Naive thymus-derived CD8-positive, alpha-beta T cell (primary cell): ENCODE results near the gene CATSPERD. TPM values are rescaled to one million over a fixed set of nuclear protein-coding genes. Genes with fewer than 3 reads are reported as not detected.
"Not testable (repeated sequence)": the region's sequence is repeated elsewhere in the genome, so short reads cannot be mapped to it uniquely, and the experiment has no call there.

Experiments used
- ATAC-seq, 2 donors: fragments of 150-1000 bp; cut with Tn5 transposase in 1 of 2; sonication (Bioruptor Pico), chemical (Tn5 transposase) in 1 of 2; 1 replicate in 1 of 2; 2 replicates in 1 of 2; pipeline ENCODE4 v1.10.0; 2021; ENCODE audit warnings: mild to moderate bottlenecking in 2 of 2, moderate library complexity in 2 of 2
- POLR2A ChIA-PET: fragments of 350-600 bp; sonication (Branson Sonifier 250); formaldehyde crosslinking; loops from one replicate; lab custom pipeline; 2021; ENCODE audit warnings: antibody characterized with exemption; lab: Charles Lee
- DNase-seq, 10 donors: peaks; one replicate each; pipeline versions ENCODE4 v3.0.0 to v3.0.0-alpha.2; 2020 to 2022
- H3K27ac Mint-ChIP-seq, 10 donors: one replicate each; pipeline ENCODE4 v1.8.0; 2020 to 2022; ENCODE audit warnings: mild to moderate bottlenecking in 10 of 10, mixed read lengths in 10 of 10, moderate library complexity in 4 of 10, inconsistent platforms in 1 of 10
- H3K27me3 Mint-ChIP-seq, 5 donors: one replicate each; pipeline ENCODE4 v1.8.0; 2021 to 2022; ENCODE audit warnings: mixed read lengths in 5 of 5
- H3K36me3 Mint-ChIP-seq, 3 donors: one replicate each; pipeline ENCODE4 v1.8.0; 2020 to 2022; ENCODE audit warnings: mixed read lengths in 3 of 3, mild to moderate bottlenecking in 2 of 3, inconsistent platforms in 1 of 3
- H3K4me1 Mint-ChIP-seq, 4 donors: one replicate each; pipeline ENCODE4 v1.8.0; 2021 to 2022; ENCODE audit warnings: mixed read lengths in 4 of 4
- H3K4me3 Mint-ChIP-seq, 10 donors: one replicate each; pipeline ENCODE4 v1.8.0; 2020 to 2022; ENCODE audit warnings: mild to moderate bottlenecking in 10 of 10, mixed read lengths in 10 of 10, moderate library complexity in 6 of 10, inconsistent platforms in 1 of 10
- H3K9me3 Mint-ChIP-seq, 9 donors: one replicate each; pipeline ENCODE4 v1.8.0; 2020 to 2022; ENCODE audit warnings: mixed read lengths in 9 of 9, mild to moderate bottlenecking in 3 of 9, inconsistent platforms in 1 of 9, moderate library complexity in 1 of 9
- polyA plus RNA-seq, 3 donors: library from polyadenylated mRNA; unstranded; fragments of 300-500 nt; fragmentation: Illumina TruSeq; gene quantifications; one replicate each; pipeline ENCODE4 v1.2.3, GENCODE V29; 2021
- total RNA-seq, 8 experiments: library from RNA in 2 of 8; stranded (reverse) in 2 of 8; gene quantifications; one replicate each; pipeline ENCODE4 v1.2.3 and lab custom pipeline; 2021 to 2026

CATSPERD gene
- total and polyA plus RNA-seq, 5 experiments from 2014 or later = not detected

DNA sequence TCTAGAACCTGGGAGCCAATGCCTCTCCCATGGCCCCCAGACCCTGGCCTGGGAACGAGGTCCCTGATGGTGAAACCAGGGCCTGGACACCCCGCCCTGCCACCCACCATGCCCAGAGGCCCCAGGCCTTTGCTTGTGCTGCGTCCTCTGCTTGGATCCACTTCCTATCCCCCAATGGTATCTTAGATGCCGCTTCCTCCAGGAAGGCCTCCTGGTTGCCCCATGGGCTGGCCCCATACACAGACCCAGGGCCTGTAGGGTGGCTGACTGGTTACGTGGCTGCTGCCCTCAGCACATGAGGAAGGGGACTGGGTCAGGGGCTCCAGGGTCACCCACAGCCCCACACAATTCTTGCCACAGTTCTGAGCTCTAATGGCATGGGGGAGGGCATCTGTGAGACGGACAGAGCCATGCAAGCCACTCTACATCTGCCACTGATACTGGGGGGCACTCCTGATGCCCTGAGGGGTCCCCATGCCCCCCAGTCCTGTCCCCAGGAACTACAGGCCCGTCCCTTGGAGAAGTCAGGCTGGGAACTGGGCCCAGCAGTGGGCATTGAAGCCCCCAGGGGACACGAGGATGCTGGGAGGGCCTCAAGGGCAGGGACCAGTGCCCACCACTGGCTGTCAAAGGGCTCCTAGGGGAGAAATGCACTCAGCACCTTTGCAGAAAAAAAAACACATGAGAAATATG lies 25.3 kb upstream of the CATSPERD start:
- H3K4me3 Mint-ChIP-seq = peak overlapping the region in 1 of 10 donors; percentile 2
- peaks cover 11 to 26% (median 18%) of the 10 kb centered on the region in 4 donors for H3K4me1 Mint-ChIP-seq
- POLR2A ChIA-PET = interaction anchor here (0.7 to 0.9 kb wide), 2 partner anchors 8 to 20 kb away, joined by 3 to 5 read pairs; no protein-coding TSS in a partner anchor
- H3K36me3 Mint-ChIP-seq = peaks cover 0 to 50% (median 0%) of the 10 kb centered on the region in 3 donors
- H3K27me3 Mint-ChIP-seq = no peaks in the 10 kb centered on the region
- H3K27ac Mint-ChIP-seq = peak overlapping the region in 3 of 10 donors; percentile 19 to 72 (median 56)
- H3K9me3 Mint-ChIP-seq = no peaks in the 10 kb centered on the region
- peak in 1 of 10 donors; percentile 16 for DNase-seq
- ATAC-seq = no peak

DNA sequence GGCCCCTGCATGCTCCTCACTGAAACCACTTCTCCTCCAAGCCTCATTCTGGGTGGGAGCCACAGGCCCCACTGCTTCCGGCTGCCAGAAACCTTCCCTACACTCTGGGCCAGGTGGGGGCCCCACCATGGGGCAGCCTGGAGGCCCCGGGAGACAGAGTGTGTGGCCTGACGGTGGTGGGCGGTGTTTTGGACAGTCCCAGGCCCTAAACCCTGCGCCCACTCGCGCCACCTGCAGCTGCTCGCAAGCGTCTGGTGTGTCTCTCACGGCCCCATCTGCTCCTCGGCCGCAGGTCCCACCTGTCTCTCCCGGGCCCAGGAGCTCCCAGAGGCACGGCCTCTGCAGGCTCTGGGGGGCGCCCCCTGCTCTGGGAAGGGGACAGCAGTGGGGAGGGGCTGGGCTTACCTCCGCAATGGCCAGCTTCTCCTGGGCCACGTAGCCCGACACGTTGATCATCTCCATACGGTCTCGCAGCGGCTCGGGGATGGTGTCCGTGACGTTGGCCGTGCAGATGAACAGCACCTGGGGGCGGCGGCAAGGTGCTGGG lies 24.7 kb upstream of the CATSPERD start:
- H3K9me3 Mint-ChIP-seq = no peaks in the 10 kb centered on the region
- DNase-seq (no peak), ATAC-seq (no peak)
- POLR2A ChIA-PET = interaction anchor here (0.7 kb wide), 1 partner anchor 20 kb away, joined by 5 read pairs; no protein-coding TSS in a partner anchor
- H3K27ac Mint-ChIP-seq = peak overlapping the region in 2 of 10 donors; percentile 19 to 49
- no peaks in the 10 kb centered on the region for H3K27me3 Mint-ChIP-seq
- H3K4me1 Mint-ChIP-seq = peaks cover 7 to 20% (median 14%) of the 10 kb centered on the region in 4 donors
- no peak overlapping the region for H3K4me3 Mint-ChIP-seq
- H3K36me3 Mint-ChIP-seq = peaks cover 0 to 49% (median 0%) of the 10 kb centered on the region in 3 donors

- ATAC-seq = no peak
- H3K4me1 Mint-ChIP-seq = peaks cover 4 to 15% (median 9%) of the 10 kb centered on the region in 4 donors
- POLR2A ChIA-PET = no interaction called here
- no peak for DNase-seq
- no peak overlapping the region for H3K4me3 Mint-ChIP-seq
- no peaks in the 10 kb centered on the region for H3K9me3 Mint-ChIP-seq
- no peaks in the 10 kb centered on the region for H3K27me3 Mint-ChIP-seq
- H3K27ac Mint-ChIP-seq = peak overlapping the region in 2 of 10 donors; percentile 25 to 52
- H3K36me3 Mint-ChIP-seq = peaks cover 0 to 47% (median 3%) of the 10 kb centered on the region in 3 donors
Measured at GRCh38 chr19:5696196-5697021, 24.0 kb upstream of the CATSPERD start.

- POLR2A ChIA-PET = no interaction called here
- Mint-ChIP-seq H3K27ac (peak overlapping the region in 3 of 10 donors; percentile 25 to 53 (median 52)), H3K27me3 (no peaks in the 10 kb centered on the region), H3K36me3 (peaks cover 0 to 47% (median 3%) of the 10 kb centered on the region in 3 donors), H3K9me3 (no peaks in the 10 kb centered on the region), H3K4me1 (peaks cover 4 to 14% (median 5%) of the 10 kb centered on the region in 4 donors), H3K4me3 (peak overlapping the region in 1 of 10 donors; percentile 38)
- DNase-seq = no peak
- ATAC-seq = no peak
Measured at GRCh38 chr19:5697022-5697889, 23.2 kb upstream of the CATSPERD start.

DNA sequence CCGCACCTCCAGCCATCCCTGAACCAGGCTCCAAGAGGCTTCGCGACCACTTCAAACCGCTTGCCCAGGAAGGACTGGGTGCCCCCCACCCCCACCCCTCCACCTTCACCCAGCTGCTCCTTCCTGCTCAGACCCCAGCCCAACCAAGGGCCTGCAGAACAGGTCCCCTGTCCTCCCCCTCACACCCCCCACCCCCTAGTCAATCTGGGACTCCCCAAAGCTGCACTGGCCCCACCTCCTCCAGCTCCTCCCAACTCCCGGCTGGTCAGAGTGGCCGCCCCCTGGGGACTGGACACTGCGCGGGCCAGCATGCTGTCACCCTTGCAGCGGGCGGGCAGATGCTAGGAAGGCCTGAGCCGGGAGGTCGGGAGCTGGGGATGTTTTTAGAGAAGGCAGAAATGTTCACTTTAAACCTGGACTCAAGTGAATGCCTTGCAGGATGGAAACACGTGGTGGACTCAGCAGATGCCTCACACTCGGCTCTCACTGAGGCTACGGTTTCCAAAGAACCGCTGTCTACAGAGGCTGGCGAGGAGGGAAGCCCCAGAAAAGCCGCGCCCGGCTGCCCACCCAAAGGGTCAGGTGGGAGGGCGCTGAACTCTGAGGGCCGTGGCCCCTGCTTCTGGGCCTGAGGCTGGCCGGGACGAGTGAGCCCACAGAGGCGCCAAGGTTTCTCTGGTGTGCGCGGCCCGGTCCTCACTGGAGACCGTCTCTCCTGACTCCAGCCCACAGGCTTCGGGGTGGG lies 22.4 kb upstream of the CATSPERD start:
- no peak overlapping the region for H3K4me3 Mint-ChIP-seq
- ATAC-seq = no peak
- H3K36me3 Mint-ChIP-seq = peaks cover 0 to 43% (median 3%) of the 10 kb centered on the region in 3 donors
- DNase-seq = no peak
- H3K4me1 Mint-ChIP-seq = peaks cover 0 to 6% (median 3%) of the 10 kb centered on the region in 4 donors
- H3K27ac Mint-ChIP-seq = peak overlapping the region in 1 of 10 donors; percentile 53
- no peaks in the 10 kb centered on the region for H3K9me3 Mint-ChIP-seq
- POLR2A ChIA-PET = no interaction called here
- H3K27me3 Mint-ChIP-seq = no peaks in the 10 kb centered on the region

- POLR2A ChIA-PET = interaction anchor here (0.9 to 1.2 kb wide), 3 partner anchors 9 to 21 kb away, joined by 3 to 5 read pairs (median 3); partner anchors contain the start of genes LONP1 and RPL36
- DNase-seq (no peak), ATAC-seq (no peak)
- H3K4me1 Mint-ChIP-seq = peaks cover 0 to 2% (median under 1%) of the 10 kb centered on the region in 4 donors
- H3K36me3 Mint-ChIP-seq = peaks cover 0 to 43% (median 3%) of the 10 kb centered on the region in 3 donors
- no peaks in the 10 kb centered on the region for H3K9me3 Mint-ChIP-seq
- no peaks in the 10 kb centered on the region for H3K27me3 Mint-ChIP-seq
- H3K27ac Mint-ChIP-seq = peak overlapping the region in 1 of 10 donors; percentile 25
- H3K4me3 Mint-ChIP-seq = no peak overlapping the region
Measured at GRCh38 chr19:5698635-5699422, 21.6 kb upstream of the CATSPERD start.

DNA sequence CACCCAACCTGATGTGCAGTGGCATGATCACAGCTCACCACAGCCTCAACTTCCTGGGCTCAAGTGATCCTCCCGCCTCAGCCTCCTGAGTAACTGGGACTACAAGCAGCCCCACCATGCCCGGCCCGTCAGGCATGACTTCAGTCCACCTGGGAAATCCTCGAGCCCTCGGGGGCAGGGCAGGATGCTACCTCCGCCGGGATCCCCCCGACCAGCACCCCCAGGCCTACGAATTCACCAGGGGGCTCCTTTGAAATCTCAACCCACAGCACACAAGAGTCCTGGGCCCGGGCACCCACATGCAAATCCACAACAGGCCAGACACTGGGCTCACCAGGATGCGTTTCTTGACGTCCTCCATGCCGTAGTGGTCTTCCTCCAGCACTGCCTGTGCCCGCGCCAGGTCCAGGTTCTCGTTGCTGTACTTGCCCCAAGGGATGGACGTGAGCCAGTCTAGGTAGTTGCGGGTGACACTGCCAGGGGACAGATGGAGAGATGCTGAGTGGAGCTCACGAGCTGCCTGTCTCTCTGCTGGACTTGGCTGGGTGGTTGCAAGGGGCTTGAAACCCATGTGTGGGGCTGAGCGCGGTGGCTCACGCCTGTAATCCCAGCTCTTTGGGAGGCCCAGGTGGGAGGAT lies 19.9 kb upstream of the CATSPERD start:
- POLR2A ChIA-PET = no interaction called here
- peaks cover 0 to 2% (median 0%) of the 10 kb centered on the region in 4 donors for H3K4me1 Mint-ChIP-seq
- H3K27ac Mint-ChIP-seq = peak overlapping the region in 2 of 10 donors; percentile 21 to 70
- ATAC-seq (no peak), DNase-seq (no peak)
- no peak overlapping the region for H3K4me3 Mint-ChIP-seq
- H3K36me3 Mint-ChIP-seq = peaks cover 0 to 49% (median 3%) of the 10 kb centered on the region in 3 donors
- no peaks in the 10 kb centered on the region for H3K27me3 Mint-ChIP-seq
- no peaks in the 10 kb centered on the region for H3K9me3 Mint-ChIP-seq

- POLR2A ChIA-PET = interaction anchor here (1.3 kb wide), 1 partner anchor 8 kb away, joined by 3 read pairs; no protein-coding TSS in a partner anchor
- H3K36me3 Mint-ChIP-seq = peaks cover 0 to 55% (median 3%) of the 10 kb centered on the region in 3 donors
Measured at GRCh38 chr19:5702053-5702410, 18.4 kb upstream of the CATSPERD start.

GRCh38 chr19:5703819-5704818 lies 16.3 kb upstream of the CATSPERD start:
- Mint-ChIP-seq H3K27me3 (no peaks in the 10 kb centered on the region), H3K4me1 (no peaks in the 10 kb centered on the region), H3K9me3 (no peaks in the 10 kb centered on the region), H3K36me3 (peaks cover 0 to 59% (median 3%) of the 10 kb centered on the region in 3 donors), H3K27ac (peak overlapping the region in 3 of 10 donors; percentile 53 to 80 (median 62)), H3K4me3 (no peak overlapping the region)
- POLR2A ChIA-PET = interaction anchor here (0.6 kb wide), 1 partner anchor 25 kb away, joined by 3 read pairs; no protein-coding TSS in a partner anchor
- ATAC-seq (no peak), DNase-seq (peak in 1 of 10 donors; percentile 56)

More at GRCh38 chr19:5702053-5702410, 18.4 kb upstream of the CATSPERD start:
- not testable (repeated sequence) for H3K27ac Mint-ChIP-seq, H3K4me3 Mint-ChIP-seq, H3K27me3 Mint-ChIP-seq, DNase-seq, ATAC-seq, H3K9me3 Mint-ChIP-seq, H3K4me1 Mint-ChIP-seq
